Aorta (tissue), 5 donors: Measurements from ENCODE around the gene PDE8B. TPM values are rescaled to one million over a fixed set of nuclear protein-coding genes. Genes with fewer than 3 reads are reported as not detected.

ENCODE experiments used
- ATAC-seq: fragments of 200-7000 bp; cut with Tn5 transposase; one replicate; pipeline ENCODE4 v1.9.1; 2022; ENCODE audit warnings: moderate library complexity; ENCODE audit not compliant: low FRiP score
- DNase-seq, 2 donors: peaks; one replicate each; pipeline ENCODE4 v3.0.0-alpha.2; 2020
- H3K27ac ChIP-seq, 2 donors: one replicate each; pipeline ENCODE4 v1.5.1; 2013; ENCODE audit warnings: low read length in 2 of 2, mild to moderate bottlenecking in 2 of 2, moderate library complexity in 2 of 2, control low read depth in 1 of 2, inconsistent platforms in 1 of 2, low read depth in 1 of 2
- H3K27me3 ChIP-seq, 2 donors: one replicate each; pipeline ENCODE4 v1.6.1; 2013; ENCODE audit warnings: control low read depth in 1 of 2, low read length in 1 of 2, mild to moderate bottlenecking in 1 of 2, moderate library complexity in 1 of 2; ENCODE audit not compliant: insufficient read depth in 2 of 2, control insufficient read depth in 1 of 2
- H3K36me3 ChIP-seq, 2 donors: one replicate each; pipeline ENCODE4 v1.6.1; 2013; ENCODE audit warnings: control low read depth in 1 of 2, low read length in 1 of 2, mild to moderate bottlenecking in 1 of 2; ENCODE audit not compliant: insufficient read depth in 2 of 2, control insufficient read depth in 1 of 2
- H3K4me1 ChIP-seq, 2 donors: one replicate each; pipeline ENCODE4 v1.6.1; 2013; ENCODE audit warnings: low read length in 2 of 2, control low read depth in 1 of 2, mild to moderate bottlenecking in 1 of 2, moderate library complexity in 1 of 2; ENCODE audit not compliant: insufficient read depth in 2 of 2, control insufficient read depth in 1 of 2
- H3K4me3 ChIP-seq, 2 donors: one replicate each; pipeline ENCODE4 v1.5.1; 2013; ENCODE audit warnings: low read length in 2 of 2, control low read depth in 1 of 2, mild to moderate bottlenecking in 1 of 2
- H3K9me3 ChIP-seq: one replicate; pipeline ENCODE4 v1.6.1; 2013; ENCODE audit warnings: mild to moderate bottlenecking, low read length; ENCODE audit not compliant: control insufficient read depth
- WGBS, 2 donors: extraction: QIAGEN DNeasy Blood & Tissue Kit; methylation state at CpG; one replicate each; pipeline ENCODE4 v1.1.7; 2013; 5-methylcytosine and 5-hydroxymethylcytosine counted together
- intact Hi-C, 2 donors: fragments of 100-400 bp; cut with DNase I; formaldehyde crosslinking; loops; one replicate each; pipeline versions ENCODE4 v1.14.2 to v1.15.0; 2022
- polyA plus RNA-seq, 2 donors: library from polyadenylated mRNA; stranded (reverse); fragments of 200-250 nt; gene quantifications; one replicate each; pipeline ENCODE4 v1.2.3, GENCODE V29; 2013
- total RNA-seq, 2 donors: library from RNA; stranded (reverse); fragmentation: NEBNext Ultra II Directional; extraction: Animal tissue kit (Norgen Biotek cat#: 25700); gene quantifications; one replicate each; pipeline ENCODE4 v1.2.1, GENCODE V29; 2021
- donor health status: healthy with polysubstance abuse.
- donor health status: Bipolar disorder and iron deficiency.
- donor health status: DM: no; HTN: no; CAD: no.
- donor health status: DM: no; HTN: no; CAD: no.
- donor health status: DM: yes; HTN: yes; CAD: no.

The PDE8B gene
- total and polyA plus RNA-seq, 4 donors = 16.3 to 42.6 (median 22.1) TPM

DNA sequence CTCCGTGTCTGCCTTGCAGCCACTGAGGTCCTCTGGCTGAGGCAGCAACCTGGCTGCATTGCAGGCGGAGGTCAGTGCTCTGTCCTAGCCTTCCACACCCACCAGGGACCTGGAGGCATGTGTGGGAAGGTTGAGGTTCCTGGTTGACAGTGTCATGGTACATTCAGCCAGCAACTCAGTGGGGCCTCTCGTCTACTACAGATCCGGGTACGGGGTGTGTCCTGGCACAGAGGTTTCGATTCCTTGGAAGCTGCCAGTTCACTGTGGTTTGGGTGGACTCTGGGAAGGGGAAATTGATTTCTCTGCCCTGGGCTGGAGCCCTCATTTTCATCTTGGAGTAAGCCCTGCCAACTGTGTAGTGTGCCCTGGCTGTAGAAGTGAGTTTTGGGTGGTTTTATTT lies 45.1 kb downstream of the PDE8B start:
- intact Hi-C loops = no loop called here
- Histone ChIP-seq H3K27ac (no peak overlapping the region), H3K27me3 (no peaks in the 10 kb centered on the region), H3K4me1 (no peaks in the 10 kb centered on the region), H3K4me3 (no peak overlapping the region), H3K36me3 (no peaks in the 10 kb centered on the region), H3K9me3 (no peaks in the 10 kb centered on the region)
- DNase-seq (no peak), ATAC-seq (no peak)
- 78 to 79% methylated on average over 6 of the region's 6 CpGs for WGBS, 2 donors

DNA sequence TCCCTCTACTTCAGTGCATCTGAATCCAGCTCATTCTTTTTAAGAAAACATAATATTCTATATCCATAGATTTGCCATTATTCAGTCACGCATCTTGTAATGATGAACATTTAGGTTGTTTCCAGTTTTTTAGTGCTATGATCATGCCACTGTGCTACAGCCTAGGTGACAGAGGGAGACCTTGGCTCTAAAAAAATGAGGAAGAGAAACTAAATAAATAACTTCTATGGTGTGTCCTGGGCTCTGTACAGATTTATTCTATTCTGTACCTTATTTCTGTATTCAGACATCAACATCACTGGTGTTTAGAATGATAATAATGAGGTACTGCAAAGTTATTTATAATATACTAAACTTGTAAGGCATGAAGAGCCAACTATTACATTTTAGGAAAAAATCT lies 45.9 kb downstream of the PDE8B start:
- no peak overlapping the region for H3K27ac ChIP-seq
- DNase-seq = no peak
- intact Hi-C loops = no loop called here
- no peaks in the 10 kb centered on the region for H3K4me1 ChIP-seq
- H3K4me3 ChIP-seq = no peak overlapping the region
- ATAC-seq = no peak
- no peaks in the 10 kb centered on the region for H3K27me3 ChIP-seq
- 97 to 98% methylated on average over 1 of the region's 1 CpG for WGBS, 2 donors
- no peaks in the 10 kb centered on the region for H3K9me3 ChIP-seq
- H3K36me3 ChIP-seq = no peaks in the 10 kb centered on the region

GRCh38 chr5:77258652-77259051 lies 48.2 kb downstream of the PDE8B start:
- ATAC-seq = no peak
- intact Hi-C loops = no loop called here
- WGBS, 2 donors = 92 to 95% methylated on average over 1 of the region's 1 CpG

GRCh38 chr5:77259476-77259875 lies 49.0 kb downstream of the PDE8B start:
- Histone ChIP-seq H3K9me3 (no peaks in the 10 kb centered on the region), H3K27ac (no peak overlapping the region), H3K27me3 (no peaks in the 10 kb centered on the region), H3K36me3 (no peaks in the 10 kb centered on the region), H3K4me1 (no peaks in the 10 kb centered on the region), H3K4me3 (no peak overlapping the region)
- ATAC-seq = no peak
- intact Hi-C loops = no loop called here
- no peak for DNase-seq

More at GRCh38 chr5:77258652-77259051, 48.2 kb downstream of the PDE8B start:
- Histone ChIP-seq H3K27ac (no peak overlapping the region), H3K9me3 (no peaks in the 10 kb centered on the region), H3K36me3 (no peaks in the 10 kb centered on the region), H3K4me3 (no peak overlapping the region), H3K27me3 (no peaks in the 10 kb centered on the region), H3K4me1 (no peaks in the 10 kb centered on the region)
- DNase-seq = no peak

GRCh38 chr5:77262697-77263096 lies 52.2 kb downstream of the PDE8B start:
- intact Hi-C loops = no loop called here
- Histone ChIP-seq H3K27me3 (no peaks in the 10 kb centered on the region), H3K9me3 (no peaks in the 10 kb centered on the region), H3K4me1 (no peaks in the 10 kb centered on the region), H3K4me3 (no peak overlapping the region), H3K27ac (no peak overlapping the region), H3K36me3 (no peaks in the 10 kb centered on the region)
- ATAC-seq (no peak), DNase-seq (no peak)
- WGBS, 2 donors = 88 to 96% methylated on average over 1 of the region's 1 CpG

- no peaks in the 10 kb centered on the region for H3K36me3 ChIP-seq
- no peaks in the 10 kb centered on the region for H3K9me3 ChIP-seq
- no peaks in the 10 kb centered on the region for H3K27me3 ChIP-seq
- H3K4me3 ChIP-seq = no peak overlapping the region
- no peak for DNase-seq
- no peak overlapping the region for H3K27ac ChIP-seq
- no peak for ATAC-seq
- 69 to 73% methylated on average over 2 of the region's 2 CpGs for WGBS, 2 donors
- intact Hi-C loops = no loop called here
- no peaks in the 10 kb centered on the region for H3K4me1 ChIP-seq
These were observed 55.8 kb downstream of the PDE8B start for GRCh38 chr5:77266291-77266690.

DNA sequence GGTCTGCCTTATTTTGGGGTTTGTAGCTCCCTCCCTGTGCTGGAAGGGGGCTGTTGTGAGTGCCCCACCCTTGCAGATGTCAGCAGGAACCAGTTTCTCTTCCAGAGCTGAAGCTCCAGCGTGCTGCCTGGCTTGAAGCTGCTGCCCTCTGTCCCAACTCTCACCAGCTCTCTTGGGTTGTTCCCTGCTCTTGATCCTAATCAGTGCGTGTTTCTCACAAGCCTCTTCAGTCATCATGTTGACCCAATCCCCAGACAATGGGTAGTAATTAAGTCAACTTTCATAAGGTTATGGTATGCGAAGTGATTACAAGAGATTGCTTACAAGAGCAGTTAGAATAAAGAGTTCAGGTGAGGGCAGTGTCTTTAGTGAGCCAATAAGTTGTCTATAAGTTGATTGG lies 57.0 kb downstream of the PDE8B start:
- no peak overlapping the region for H3K4me3 ChIP-seq
- intact Hi-C loops = no loop called here
- H3K4me1 ChIP-seq = no peaks in the 10 kb centered on the region
- no peak for DNase-seq
- 78 to 91% methylated on average over 3 of the region's 3 CpGs for WGBS, 2 donors
- no peak overlapping the region for H3K27ac ChIP-seq
- no peaks in the 10 kb centered on the region for H3K27me3 ChIP-seq
- ATAC-seq = no peak
- H3K9me3 ChIP-seq = no peaks in the 10 kb centered on the region
- no peaks in the 10 kb centered on the region for H3K36me3 ChIP-seq

DNA sequence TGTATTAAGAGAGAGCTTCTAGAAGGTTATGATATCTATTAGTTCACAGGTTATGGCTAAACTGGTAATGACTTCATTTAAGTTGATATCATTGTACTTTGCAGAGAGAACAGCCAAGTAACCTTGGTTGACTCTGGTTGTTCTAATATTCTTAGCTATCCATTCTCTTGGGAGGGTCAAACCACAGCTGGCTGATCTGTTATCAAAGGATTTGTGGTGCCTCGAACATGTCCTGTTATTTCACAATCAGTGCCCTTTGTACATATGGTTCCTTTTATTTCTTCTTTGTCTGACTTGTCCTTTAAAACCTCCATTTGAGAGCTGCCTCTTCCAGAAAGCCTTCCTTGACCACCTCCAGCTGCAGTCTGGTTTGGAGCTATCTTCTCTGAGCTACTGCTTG lies 61.7 kb downstream of the PDE8B start:
- H3K36me3 ChIP-seq = no peaks in the 10 kb centered on the region
- intact Hi-C loops = no loop called here
- no peak for ATAC-seq

GRCh38 chr5:77277759-77278158 lies 67.3 kb downstream of the PDE8B start:
- intact Hi-C loops = no loop called here
- H3K4me1 ChIP-seq = no peaks in the 10 kb centered on the region
- H3K4me3 ChIP-seq = no peak overlapping the region
- DNase-seq (no peak), ATAC-seq (no peak)
- H3K36me3 ChIP-seq = no peaks in the 10 kb centered on the region
- no peak overlapping the region for H3K27ac ChIP-seq
- no peaks in the 10 kb centered on the region for H3K9me3 ChIP-seq
- WGBS, 2 donors = 79 to 89% methylated on average over 4 of the region's 4 CpGs
- no peaks in the 10 kb centered on the region for H3K27me3 ChIP-seq

More for the DNA sequence above, 61.7 kb downstream of the PDE8B start:
- H3K27me3 ChIP-seq = no peaks in the 10 kb centered on the region
- no peak overlapping the region for H3K27ac ChIP-seq
- H3K4me3 ChIP-seq = no peak overlapping the region
- H3K4me1 ChIP-seq = no peaks in the 10 kb centered on the region
- DNase-seq = no peak
- WGBS, 2 donors = 45 to 59% methylated on average over 1 of the region's 1 CpG
- no peaks in the 10 kb centered on the region for H3K9me3 ChIP-seq
